Measurements from ENCODE around the gene SACS.

DNA sequence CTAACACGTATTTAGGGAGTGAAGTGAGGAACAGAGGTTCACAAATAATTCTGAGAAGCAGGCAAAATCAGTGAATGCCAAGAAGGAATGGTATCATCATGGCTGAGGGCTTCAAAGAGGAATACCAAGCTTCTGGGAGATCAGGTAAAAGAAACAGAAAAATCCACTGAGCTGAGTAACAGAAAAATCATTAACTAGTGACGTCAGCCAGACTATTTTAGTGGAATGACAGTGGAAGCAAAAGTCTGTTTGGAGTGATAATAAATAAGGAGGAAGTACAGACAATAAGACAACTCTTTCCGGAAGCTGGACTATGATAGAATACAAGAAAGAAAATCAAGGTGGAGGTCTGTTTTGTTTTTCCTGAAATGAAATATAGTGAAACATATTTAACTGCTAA lies 83.5 kb downstream of the SACS start:
- TF ChIP-seq, protein P1, sequence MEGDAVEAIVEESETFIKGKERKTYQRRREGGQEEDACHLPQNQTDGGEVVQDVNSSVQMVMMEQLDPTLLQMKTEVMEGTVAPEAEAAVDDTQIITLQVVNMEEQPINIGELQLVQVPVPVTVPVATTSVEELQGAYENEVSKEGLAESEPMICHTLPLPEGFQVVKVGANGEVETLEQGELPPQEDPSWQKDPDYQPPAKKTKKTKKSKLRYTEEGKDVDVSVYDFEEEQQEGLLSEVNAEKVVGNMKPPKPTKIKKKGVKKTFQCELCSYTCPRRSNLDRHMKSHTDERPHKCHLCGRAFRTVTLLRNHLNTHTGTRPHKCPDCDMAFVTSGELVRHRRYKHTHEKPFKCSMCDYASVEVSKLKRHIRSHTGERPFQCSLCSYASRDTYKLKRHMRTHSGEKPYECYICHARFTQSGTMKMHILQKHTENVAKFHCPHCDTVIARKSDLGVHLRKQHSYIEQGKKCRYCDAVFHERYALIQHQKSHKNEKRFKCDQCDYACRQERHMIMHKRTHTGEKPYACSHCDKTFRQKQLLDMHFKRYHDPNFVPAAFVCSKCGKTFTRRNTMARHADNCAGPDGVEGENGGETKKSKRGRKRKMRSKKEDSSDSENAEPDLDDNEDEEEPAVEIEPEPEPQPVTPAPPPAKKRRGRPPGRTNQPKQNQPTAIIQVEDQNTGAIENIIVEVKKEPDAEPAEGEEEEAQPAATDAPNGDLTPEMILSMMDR (conservative IDR thresholded peaks at IDR 0.05 in 1 of 2, IDR thresholded peaks at IDR 0.05 in 1 of 2; ENCODE audit: extremely low read depth in 1 of 2, insufficient read depth in 1 of 2, low read depth in 1 of 2, low read length in 2 of 2): no peak
- TF ChIP-seq EZH2 (IDR thresholded peaks at IDR 0.05; ENCODE audit: borderline replicate concordance, low read length): no peak

Data from mammary epithelial cell (primary cell).